ENCODE data around the gene PEPD.

GRCh38 chr19:33458807-33459206 lies 62.8 kb downstream of the PEPD start:
- TF ChIP-seq MAX (IDR thresholded peaks at IDR 0.05) (no peak), CTCF (IDR thresholded peaks at IDR 0.05 in 2 of 3, conservative IDR thresholded peaks at IDR 0.05 in 1 of 3; ENCODE audit: borderline replicate concordance in 1 of 3, insufficient read depth in 1 of 3, low read depth in 2 of 3, low read length in 2 of 3) (no peak), REST (IDR thresholded peaks at IDR 0.05; ENCODE audit: low read depth) (no peak), EZH2phosphoT487 (IDR thresholded peaks at IDR 0.05; ENCODE audit: borderline replicate concordance) (no peak), EZH2 (IDR thresholded peaks at IDR 0.05) (no peak), POLR2A (IDR thresholded peaks at IDR 0.05; ENCODE audit: borderline replicate concordance, extremely low read depth, insufficient read depth, insufficient read length) (no peak), POLR2AphosphoS5 (IDR thresholded peaks at IDR 0.05; ENCODE audit: low read depth, low read length) (no peak), ZNF274 (IDR thresholded peaks at IDR 0.05; ENCODE audit: low read depth, low read length) (no peak), RAD21 (IDR thresholded peaks at IDR 0.05; ENCODE audit: low read depth) (no peak), JUND (IDR thresholded peaks at IDR 0.05) (no peak), YY1 (IDR thresholded peaks at IDR 0.05; ENCODE audit: extremely low read depth, insufficient replicate concordance, low read depth, low read length) (no peak), ZFX (IDR thresholded peaks at IDR 0.05) (no peak)

All from HCT116 (cell line).